Stimulated activated CD8-positive, alpha-beta memory T cell treated with anti-CD3 and anti-CD28 coated beads, Interleukin-15, amount 100 ng/mL, for 4 hours (primary cell): Measurements from ENCODE around the gene MMP15.
"Not testable (repeated sequence)": the region's sequence is repeated elsewhere in the genome, so short reads cannot be mapped to it uniquely, and the experiment has no call there.

Experiments used
- DNase-seq, 2 donors: peaks; one replicate each; pipeline ENCODE4 v3.0.0-alpha.2; 2020; ENCODE audit warnings: low read depth in 2 of 2

Gene MMP15

DNA sequence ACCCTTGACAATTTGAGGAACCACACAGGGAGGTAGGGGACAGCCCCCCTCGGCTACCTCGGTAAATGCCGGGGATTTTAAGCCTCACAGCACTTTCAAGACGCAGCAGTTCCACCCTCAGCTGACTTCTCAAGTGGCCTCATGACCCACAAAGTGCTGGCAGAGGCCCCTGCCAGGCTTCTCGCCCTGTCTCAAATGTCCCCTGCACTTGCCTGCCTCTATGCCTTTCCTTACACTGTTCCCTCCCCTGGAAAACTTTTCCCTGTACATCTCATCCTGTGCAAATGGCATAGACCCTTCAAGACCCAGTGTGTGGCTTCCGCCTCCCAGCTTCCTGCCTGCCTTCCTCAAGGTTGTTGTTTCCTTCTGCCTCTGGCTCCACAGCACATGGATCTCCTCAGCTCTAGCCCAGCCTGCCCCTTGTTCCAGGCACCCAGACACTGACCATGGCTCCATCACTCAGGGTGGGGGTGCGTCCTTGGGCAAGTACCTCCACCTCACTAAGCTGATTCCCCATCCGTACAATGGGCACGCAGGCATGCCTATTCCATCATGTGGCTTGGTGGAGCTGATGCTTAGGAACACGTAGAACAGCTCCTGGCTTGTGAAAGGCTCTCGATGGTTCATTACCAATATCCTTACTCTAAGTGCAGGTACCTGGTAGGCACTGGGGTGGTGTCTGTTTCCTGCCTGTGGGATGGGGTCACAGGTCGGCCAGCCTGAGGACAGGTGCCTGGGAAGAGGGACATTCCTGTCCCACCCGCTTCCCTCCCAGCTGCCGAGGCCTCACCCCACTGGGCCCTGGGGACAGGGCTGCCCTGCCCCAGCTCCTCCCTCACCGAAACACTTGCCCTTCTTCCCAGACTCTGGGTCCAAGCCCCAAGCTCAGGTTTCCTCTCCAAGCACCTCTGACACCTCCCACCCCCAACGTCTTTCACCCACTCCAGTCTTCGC, 24.0 kb downstream of the MMP15 start:
- DNase-seq: no peak

- DNase-seq: no peak
Measured at GRCh38 chr16:58051296-58051695, 25.7 kb downstream of the MMP15 start.

DNA sequence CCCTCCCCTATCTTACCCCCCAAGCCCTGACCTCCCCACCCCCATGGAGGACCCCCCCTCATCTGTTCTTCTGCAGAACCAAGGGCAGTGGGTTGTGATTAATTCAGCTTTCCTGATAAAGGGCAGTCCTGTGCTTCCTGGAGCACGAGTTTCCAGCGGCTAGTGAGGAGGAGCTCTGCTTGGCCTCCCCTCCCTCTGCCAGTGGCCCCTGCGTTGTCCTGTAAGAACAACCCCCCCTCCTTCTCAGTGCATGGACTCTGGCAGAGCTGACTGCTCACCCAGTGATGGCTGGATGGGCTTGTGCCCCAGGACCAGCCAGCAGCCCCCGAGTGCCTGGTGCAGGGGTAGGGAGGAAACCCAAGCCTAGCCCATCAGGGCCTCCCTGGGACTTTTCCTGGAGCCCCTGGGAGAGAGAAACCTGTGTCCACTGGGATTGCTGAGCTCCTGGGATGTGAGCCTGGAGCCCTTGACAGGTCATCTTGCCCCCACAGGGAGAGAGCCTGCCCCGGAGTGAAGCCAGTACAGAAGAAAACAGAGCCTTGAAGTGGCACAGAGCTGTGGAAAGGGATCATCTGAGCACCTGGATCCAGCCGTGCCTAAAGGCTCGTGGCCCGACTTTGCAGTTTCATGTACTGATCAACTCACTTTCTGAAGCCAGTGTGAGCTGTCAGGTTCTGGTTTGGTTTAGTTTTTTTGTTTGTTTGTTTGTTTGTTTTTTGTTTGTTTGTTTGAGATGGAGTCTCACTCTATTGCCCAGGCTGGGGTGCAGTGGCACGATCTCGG, 26.5 kb downstream of the MMP15 start:
- no peak for DNase-seq

- no peak for DNase-seq
Measured at GRCh38 chr16:58053682-58054005, 28.1 kb downstream of the MMP15 start.

DNA sequence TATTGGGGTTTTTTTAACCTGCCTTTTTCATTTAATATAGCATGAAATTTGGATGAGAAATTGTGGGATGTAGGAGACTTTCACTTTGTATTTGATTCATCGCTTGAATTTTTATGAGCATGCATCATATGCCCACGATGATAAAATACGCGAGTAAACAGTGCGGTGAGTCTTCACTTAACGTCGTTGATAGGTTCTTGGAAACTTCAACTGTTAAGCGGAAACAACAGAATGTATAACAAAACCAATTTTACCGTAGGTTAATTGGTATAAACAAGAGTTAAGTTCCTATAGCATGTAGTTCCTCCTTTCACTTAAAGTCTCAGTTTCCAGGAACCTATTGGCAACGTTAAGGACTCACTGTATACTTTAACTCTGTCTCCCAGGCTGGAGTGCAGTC, 28.7 kb downstream of the MMP15 start:
- no peak for DNase-seq

DNA sequence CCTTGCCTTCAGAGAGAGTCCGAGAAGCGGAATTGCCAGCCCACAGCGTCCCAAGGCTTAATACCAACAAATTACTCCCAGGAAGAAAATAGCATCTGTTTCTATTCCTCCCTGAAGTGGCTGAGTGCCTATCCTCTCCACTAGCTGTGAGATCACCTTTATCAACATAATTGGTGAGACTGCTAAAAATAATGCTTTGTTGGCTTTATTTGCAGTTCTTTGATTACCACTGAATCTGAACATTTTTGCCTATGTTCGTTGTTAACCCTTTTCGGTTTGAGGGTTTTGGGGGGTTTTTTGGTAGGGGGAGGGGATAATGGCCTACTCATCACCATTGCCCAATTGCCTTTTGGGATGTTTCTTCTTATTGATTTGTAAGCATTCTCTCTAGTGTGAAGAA, 31.0 kb downstream of the MMP15 start:
- no peak for DNase-seq

DNA sequence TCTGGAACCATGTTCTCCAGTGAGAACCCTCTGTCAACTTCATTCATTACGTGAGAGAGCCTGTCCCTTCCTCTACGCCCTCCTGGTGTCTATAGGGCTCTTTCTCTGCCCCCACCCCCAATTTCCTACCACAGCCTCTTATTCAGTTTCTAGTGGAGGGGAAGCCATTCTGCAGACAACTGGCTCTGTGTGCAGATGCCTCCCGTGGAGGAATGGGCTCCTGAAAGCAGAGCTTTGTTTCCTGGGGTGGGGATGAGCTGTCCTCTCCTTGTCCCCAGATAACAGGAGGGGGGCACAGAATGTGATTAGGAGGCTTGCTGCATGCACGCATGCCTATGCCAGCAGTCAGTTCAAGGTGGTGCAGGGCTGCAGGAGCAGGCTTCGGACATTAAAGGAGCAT, 31.6 kb downstream of the MMP15 start:
- DNase-seq: no peak

GRCh38 chr16:58057784-58058183, 32.2 kb downstream of the MMP15 start:
- no peak for DNase-seq

- no peak for DNase-seq
Measured at GRCh38 chr16:58062821-58063220, 37.3 kb downstream of the MMP15 start.

- no peak for DNase-seq
Measured at GRCh38 chr16:58063377-58064076, 38.0 kb downstream of the MMP15 start.

- no peak for DNase-seq
Measured at GRCh38 chr16:58070585-58070984, 45.0 kb downstream of the MMP15 start.

GRCh38 chr16:58072134-58072533, 46.6 kb downstream of the MMP15 start:
- not testable (repeated sequence) for DNase-seq

DNA sequence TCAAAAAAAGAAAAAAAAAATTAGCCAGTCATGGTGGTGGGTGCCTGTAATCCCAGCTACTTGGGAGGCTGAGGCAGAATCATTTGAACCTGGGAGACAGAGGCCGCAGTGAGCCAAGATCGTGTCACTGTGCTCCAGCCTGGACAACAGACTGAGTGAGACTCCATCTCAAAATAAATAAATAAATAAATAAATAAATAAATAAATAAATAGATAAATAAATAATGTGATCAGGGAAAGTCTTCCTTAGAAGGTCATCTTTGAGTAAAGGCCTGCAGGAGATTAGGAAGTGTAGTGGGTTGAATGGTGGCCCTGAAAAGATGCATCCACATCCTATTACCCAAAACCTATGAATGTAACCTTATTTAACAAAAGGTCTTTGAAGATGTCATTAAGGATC, 47.5 kb downstream of the MMP15 start:
- DNase-seq: not testable (repeated sequence)

DNA sequence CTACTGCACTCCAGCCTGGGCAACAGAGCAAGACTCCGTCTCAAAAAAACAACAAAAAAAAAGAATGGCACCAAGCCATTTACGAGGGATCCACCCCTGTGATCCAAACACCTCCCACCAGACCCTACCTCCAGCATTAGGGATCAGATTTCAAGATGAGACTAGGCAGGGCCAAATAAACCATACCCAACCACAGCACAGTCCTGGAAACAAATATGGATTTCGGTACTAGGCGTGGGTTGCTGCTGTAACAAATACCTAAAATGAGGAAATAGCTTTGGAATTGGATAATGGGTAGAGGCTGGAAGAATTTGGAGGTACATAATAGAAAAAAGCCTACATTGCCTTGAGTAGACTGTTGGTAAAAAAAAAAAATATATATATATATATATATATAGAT, 49.1 kb downstream of the MMP15 start:
- DNase-seq: no peak

DNA sequence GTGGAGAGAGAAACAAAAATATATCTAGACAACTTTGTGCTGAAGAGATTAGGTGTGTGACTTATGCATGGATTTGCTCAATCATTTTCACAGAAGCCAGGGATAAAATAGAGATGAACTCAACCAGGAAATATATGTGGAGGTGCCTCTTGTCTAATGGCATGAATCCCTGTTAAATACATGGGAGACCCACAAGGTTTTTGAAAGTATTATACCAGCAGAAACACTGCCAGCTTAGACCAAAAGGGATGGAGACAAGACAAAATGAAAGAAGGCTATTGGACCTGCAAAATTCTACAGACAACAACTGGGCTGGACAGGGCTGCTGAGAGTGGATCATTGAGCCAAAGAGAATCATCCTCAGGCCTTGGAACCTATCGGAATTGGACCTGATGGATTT, 51.0 kb downstream of the MMP15 start:
- no peak for DNase-seq

DNA sequence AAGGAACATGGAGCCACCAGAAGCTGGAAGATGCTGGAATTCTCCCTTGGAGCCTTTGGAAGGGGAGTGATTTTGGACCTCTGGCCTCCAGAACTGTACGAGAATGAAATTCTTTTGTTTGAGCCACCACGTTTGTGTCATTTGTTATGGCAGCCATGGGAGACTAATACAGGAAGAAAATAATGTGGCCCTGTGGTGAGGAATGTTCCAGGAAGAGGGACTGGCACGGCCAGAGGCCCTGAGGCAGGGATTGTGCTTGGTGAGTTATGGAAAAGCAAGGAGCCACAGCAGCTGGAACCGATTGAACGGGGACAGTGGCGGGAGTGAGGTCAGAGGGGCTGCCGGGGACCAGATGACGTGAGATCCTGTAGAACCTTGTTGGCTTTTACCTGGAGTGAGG, 52.2 kb downstream of the MMP15 start:
- DNase-seq: no peak

DNA sequence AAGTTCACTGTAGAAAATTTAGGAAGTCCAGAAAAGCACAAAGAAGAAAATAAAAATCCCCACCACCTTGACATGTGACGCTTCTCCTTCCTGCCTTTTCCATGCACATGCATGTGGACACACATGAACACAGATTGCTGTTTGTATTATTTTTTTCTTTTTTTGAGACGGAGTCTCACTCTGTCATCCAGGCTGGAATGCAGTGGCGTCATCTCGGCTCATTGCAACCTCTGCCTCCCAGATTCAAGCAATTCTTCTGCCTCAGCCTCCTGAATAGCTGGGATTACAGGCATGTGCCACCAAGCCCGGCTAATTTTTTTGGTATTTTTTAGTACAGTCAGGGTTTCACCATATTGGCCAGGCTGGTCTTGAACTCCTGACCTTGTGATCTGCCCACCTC, 55.1 kb downstream of the MMP15 start:
- DNase-seq: not testable (repeated sequence)

- no peak for DNase-seq
Measured at GRCh38 chr16:58082381-58082780, 56.8 kb downstream of the MMP15 start.

GRCh38 chr16:58084635-58085034, 59.1 kb downstream of the MMP15 start:
- DNase-seq: no peak

DNA sequence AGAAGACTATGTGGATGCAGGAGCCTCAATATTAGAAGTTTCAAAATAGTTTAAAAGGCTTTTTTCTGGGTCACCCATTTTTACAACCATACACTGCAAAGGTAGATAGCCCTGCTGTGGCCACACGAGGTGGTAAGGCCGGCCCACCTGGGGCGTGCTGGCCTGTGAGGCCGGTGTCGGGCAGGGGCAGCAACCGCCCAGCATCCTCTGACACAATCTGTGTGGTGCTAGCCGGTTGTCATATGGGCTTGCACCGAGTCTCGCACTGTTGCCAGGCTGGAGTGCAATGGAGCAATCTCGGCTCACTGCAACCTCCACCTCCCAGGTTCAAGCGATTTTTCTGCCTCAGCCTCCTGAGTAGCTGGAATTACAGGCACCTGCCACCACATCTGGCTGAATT, 59.6 kb downstream of the MMP15 start:
- DNase-seq: no peak

DNA sequence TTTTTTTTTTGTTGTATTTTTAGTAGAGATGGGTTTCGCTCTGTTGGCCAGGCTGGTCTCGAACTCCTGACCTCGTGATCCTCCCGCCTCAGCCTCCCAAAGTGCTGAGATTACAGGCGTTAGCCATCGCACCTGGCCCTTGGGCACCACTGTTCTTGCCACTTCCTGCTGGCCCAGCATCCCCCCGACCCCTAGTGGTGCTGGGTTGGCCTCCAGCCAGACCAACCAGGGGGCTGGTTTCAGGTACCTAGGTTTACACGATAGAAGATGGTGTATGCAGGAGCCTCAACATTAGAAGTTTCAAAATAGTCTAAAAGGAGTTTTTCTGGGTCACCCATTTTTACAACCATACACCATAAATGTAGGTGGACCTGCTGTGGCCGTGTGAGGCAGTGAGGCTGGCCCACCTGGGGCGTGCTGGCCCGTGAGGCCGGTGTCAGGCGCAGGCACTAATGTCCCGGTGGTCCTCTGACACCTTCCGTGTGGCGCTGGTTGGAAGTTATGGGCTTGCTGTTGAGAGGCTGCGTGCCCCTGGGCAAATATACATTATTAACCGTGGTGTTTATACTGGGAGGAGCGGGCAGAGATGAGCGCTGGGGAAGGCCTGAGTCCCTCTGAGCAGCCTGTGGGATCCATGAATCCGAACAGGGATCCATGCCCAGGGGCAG, 60.2 kb downstream of the MMP15 start:
- DNase-seq: no peak
